Stimulated activated memory B cell treated with anti-CD40 and anti-IgM and Interleukin-4, amounts not matched to agents 10 μg/mL and 1 μg/mL and 100 μg/mL, for 72 hours (primary cell): Measurements from ENCODE around the gene GGTA1.
A peak's percentile ranks its signal among the peaks of the same experiment; 100 is the strongest.
"Not testable (repeated sequence)": the region's sequence is repeated elsewhere in the genome, so short reads cannot be mapped to it uniquely, and the experiment has no call there.

ENCODE experiments used
- ATAC-seq: fragments of 150-1000 bp; cut with Tn5 transposase; 2 replicates; pipeline ENCODE4 v1.10.0; 2021
- H3K27ac Mint-ChIP-seq: one replicate; pipeline ENCODE4 v1.8.0; 2022; ENCODE audit warnings: mild to moderate bottlenecking, mixed read lengths
- H3K27me3 Mint-ChIP-seq: one replicate; pipeline ENCODE4 v1.8.0; 2022; ENCODE audit warnings: mixed read lengths
- H3K36me3 Mint-ChIP-seq: one replicate; pipeline ENCODE4 v1.8.0; 2022; ENCODE audit warnings: mixed read lengths
- H3K4me1 Mint-ChIP-seq: one replicate; pipeline ENCODE4 v1.8.0; 2022; ENCODE audit warnings: mixed read lengths
- H3K4me3 Mint-ChIP-seq: one replicate; pipeline ENCODE4 v1.8.0; 2022; ENCODE audit warnings: mild to moderate bottlenecking, moderate library complexity, mixed read lengths
- H3K9me3 Mint-ChIP-seq: one replicate; pipeline ENCODE4 v1.8.0; 2022; ENCODE audit warnings: mixed read lengths

Gene GGTA1

DNA sequence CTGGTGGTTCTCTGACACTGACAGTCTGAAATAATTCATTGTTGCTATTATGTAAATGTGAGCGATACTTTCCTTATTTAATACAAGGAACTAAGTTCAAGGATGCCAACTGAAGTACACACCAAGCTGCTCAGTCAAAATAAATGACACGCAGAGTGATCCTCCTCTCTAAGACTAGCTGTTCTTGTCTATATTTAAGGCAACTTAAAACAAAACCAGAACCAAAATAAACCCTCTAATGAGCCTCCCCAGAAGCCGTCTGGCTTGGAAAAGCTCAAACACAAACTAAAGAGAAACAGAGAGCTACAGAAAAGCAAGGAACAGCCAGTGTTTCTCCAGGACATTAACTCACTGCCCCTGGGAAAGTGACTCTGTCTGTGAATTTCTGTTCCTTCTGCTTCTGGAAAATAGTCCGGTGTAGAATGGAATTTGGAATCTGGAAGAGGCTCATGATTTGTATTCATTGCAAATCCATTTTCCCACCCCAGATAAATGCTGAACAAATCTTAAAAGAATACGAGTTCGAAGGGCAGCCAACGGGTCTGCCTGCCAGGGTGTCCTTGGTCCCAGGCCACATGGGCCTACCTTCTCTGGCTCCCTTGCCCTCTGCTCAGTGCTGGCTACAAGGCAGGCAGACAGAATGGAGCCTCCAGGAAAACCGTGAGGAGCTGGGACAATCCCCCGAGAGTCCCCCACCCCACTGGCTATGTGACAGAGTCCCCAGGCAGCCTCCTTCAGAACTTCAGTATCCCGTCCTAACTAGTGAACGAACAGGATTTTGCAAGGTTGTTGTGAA is 14.8 kb downstream of the GGTA1 start:
- H3K27ac Mint-ChIP-seq: peak overlapping the region; percentile 31
- no peak for ATAC-seq
- H3K4me1 Mint-ChIP-seq: peaks cover 27% of the 10 kb centered on the region

DNA sequence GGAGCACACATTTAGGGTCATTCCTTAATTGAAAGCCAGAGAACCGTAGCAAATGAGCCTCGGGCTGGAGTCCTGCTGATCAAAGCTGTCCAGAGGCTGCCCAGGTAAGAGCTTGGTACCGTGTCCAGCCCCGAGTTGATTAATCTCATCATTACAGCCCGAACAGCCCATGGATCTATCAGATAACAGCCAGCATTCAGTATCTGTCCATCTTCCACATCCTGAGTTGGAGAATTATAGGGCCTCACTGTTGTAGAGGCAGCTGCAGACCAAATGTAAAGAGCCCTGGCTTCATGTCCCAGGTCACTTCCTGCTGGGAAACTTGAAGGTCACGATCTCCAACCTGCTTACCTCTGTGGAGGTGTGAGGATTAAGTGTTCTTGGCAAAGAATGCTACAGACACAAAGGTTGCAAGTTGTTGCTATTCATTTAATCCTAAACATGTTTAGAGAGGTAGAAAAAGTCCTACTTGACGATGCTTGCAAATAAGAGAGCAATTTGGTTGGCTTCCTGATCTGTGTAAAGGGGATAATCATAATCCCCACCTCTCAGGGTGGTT is 16.1 kb downstream of the GGTA1 start:
- ATAC-seq: no peak
- H3K4me1 Mint-ChIP-seq: peaks cover 27% of the 10 kb centered on the region
- no peaks in the 10 kb centered on the region for H3K27me3 Mint-ChIP-seq
- H3K27ac Mint-ChIP-seq: no peak overlapping the region
- no peaks in the 10 kb centered on the region for H3K9me3 Mint-ChIP-seq
- H3K4me3 Mint-ChIP-seq: no peak overlapping the region
- no peaks in the 10 kb centered on the region for H3K36me3 Mint-ChIP-seq

More for the DNA sequence above, 14.8 kb downstream of the GGTA1 start:
- Mint-ChIP-seq H3K36me3 (no peaks in the 10 kb centered on the region), H3K27me3 (no peaks in the 10 kb centered on the region), H3K4me3 (no peak overlapping the region), H3K9me3 (no peaks in the 10 kb centered on the region)

DNA sequence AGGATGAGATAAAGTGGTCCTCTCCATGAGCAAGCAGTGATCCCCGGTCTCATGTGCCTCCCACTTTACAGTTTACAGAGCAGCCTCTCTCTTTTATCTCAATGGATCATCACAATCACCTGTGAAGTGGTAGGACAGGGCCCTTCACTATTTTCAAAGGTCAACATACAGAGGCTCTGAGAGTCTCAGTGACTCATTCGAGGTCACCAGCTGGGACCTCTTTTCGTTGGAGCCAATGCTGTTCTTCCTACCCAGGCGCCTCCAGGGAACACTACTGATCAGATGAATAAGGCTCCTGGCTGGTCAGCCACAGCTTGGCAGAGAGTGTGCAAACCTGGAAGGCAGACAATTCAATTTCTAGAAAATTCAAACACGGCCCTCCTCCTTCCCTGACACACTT is 16.6 kb downstream of the GGTA1 start:
- no peak for ATAC-seq
- Mint-ChIP-seq H3K4me1 (peaks cover 27% of the 10 kb centered on the region), H3K27ac (no peak overlapping the region), H3K27me3 (no peaks in the 10 kb centered on the region), H3K36me3 (no peaks in the 10 kb centered on the region), H3K4me3 (no peak overlapping the region), H3K9me3 (no peaks in the 10 kb centered on the region)

DNA sequence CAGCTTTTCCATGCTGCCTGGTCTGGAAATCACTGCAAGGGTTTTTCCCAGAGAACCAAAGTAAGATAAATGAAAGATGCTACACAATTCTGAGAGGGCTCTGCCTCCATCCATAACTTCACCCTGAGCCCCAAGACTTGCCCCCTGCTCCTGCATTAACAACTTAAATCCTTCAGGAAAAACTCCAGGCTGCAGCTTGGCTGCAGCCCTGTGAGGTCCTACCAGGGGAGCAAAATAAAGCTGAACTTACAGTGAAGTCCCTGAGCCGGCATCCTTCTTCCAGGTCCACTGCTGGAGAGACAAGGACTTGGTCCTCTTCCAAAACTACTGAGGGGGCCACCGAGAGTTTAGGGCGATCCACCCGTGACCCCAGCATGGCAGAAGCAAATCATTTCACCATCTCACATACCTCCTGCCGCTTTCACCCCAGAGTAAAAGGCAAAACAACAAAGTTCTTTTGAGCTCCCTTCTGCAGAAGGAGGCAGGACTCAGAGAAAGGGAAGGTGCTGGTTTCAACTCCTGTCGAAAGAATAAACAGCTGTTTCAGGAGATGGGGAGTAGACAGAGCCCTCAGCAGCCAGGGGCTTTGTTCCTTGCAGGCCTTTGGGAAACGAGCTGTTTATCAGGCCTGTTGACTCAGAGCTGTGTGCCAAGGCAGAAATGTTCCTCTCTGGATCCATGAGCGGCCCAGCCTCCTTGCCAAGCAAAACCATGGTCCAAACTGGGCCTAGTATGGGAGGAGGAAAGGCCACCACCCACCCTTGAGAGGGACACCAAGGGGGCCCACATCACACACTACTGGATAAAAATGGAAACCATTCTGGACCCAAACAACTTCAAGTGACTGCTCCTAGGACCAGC is 20.6 kb downstream of the GGTA1 start:
- H3K4me1 Mint-ChIP-seq: no peaks in the 10 kb centered on the region
- no peak overlapping the region for H3K4me3 Mint-ChIP-seq
- no peaks in the 10 kb centered on the region for H3K36me3 Mint-ChIP-seq
- H3K9me3 Mint-ChIP-seq: no peaks in the 10 kb centered on the region
- H3K27me3 Mint-ChIP-seq: peaks cover 7% of the 10 kb centered on the region
- ATAC-seq: no peak
- H3K27ac Mint-ChIP-seq: no peak overlapping the region

DNA sequence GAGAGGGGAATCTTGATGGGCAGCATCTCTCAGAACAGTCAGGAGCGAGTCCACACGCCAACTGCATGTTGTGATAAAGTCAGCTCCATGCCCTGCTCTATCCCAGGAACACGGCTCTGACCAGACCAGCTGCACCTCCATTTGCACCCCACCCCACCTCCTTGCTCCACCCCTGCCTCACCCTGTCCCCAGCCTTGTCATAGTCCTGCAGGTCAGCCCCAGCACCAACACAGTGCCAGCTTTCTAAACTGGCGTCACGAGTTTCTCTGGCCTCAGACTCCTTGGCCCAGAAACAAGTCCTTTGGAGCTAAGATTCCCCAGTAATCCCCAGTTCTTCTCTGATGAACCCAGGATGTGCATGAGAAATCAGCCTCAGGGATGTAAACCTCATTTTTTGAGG is 23.5 kb downstream of the GGTA1 start:
- ATAC-seq: peak; percentile 34
- Mint-ChIP-seq H3K9me3 (no peaks in the 10 kb centered on the region), H3K27ac (no peak overlapping the region), H3K4me3 (no peak overlapping the region), H3K27me3 (peaks cover 7% of the 10 kb centered on the region), H3K36me3 (no peaks in the 10 kb centered on the region), H3K4me1 (no peaks in the 10 kb centered on the region)

DNA sequence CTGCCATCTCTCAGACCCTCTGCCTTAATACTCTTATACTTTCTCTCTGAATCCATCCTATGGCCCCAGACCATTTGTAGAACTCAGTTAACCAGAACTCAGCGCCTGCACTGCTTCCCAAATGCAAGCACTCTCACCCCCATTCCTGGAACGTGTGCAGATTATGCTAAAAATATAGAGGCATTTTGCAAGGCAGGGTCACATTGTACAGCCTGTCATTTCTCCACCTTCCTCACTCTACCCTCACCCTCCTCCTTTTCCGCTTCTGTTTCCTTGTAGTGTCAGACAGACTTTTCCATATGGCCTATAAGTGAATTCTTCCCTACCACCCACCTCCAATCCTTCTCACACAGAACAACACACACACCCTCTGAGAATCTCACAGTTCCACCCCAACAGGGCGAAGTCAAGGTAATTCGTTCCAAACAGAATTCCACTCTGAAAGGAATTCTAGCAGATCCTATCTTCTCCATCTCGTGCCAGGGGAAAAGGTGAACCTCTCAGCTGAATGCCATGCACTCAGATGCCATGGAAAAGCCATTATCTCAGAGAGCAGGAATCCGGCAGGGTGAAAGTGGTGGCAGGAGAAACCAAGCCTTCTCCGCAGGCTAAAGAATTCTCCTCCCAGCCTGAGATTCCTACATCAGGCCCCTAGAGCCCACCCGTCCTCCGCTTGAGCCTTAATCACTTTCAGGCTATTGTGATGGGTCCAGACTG is 25.3 kb downstream of the GGTA1 start:
- H3K4me1 Mint-ChIP-seq: no peaks in the 10 kb centered on the region
- peaks cover 18% of the 10 kb centered on the region for H3K27me3 Mint-ChIP-seq
- H3K9me3 Mint-ChIP-seq: no peaks in the 10 kb centered on the region
- no peak overlapping the region for H3K27ac Mint-ChIP-seq
- H3K36me3 Mint-ChIP-seq: no peaks in the 10 kb centered on the region
- no peak for ATAC-seq
- no peak overlapping the region for H3K4me3 Mint-ChIP-seq

DNA sequence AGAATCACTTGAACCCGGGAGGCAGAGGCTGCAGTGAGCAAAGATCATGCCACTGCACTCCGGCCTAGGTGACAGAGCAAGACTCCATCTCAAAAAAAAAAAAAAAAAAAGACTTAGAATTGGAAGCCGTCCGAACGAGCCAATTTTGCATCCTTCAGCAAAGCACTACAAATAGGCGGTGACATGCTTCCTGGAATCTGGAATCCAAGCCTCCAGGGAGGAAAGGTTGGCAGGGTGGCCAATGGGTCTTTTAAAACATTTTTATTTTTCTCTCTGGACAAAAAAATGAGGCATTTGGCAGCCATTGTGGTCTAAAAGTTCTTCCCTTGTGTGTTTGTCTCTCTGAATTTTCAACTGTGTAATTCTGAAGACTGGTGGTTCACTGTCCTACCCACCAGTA is 26.4 kb downstream of the GGTA1 start:
- Mint-ChIP-seq H3K27me3 (peaks cover 29% of the 10 kb centered on the region), H3K4me3 (no peak overlapping the region), H3K9me3 (no peaks in the 10 kb centered on the region), H3K4me1 (no peaks in the 10 kb centered on the region), H3K27ac (no peak overlapping the region), H3K36me3 (no peaks in the 10 kb centered on the region)
- no peak for ATAC-seq

DNA sequence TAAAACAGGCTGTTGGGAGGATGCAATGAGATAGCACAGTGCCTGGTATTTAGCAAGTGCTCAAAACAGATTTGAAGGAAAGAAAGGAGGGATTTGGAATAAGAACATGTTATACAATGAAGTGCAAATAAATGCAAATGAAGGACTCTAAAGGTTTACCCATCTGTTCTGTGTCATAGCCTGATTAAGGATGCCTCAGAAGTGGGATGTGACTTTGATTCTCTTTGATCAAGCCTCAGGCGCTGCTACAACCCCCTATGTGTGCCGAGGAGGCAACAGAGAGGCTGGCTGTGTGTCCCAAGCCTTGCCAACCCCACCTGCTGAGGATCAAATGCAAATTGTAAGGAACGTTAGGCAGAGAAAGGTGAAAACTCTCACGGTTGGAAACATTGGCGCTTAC is 27.2 kb downstream of the GGTA1 start:
- no peak overlapping the region for H3K27ac Mint-ChIP-seq
- no peak for ATAC-seq
- no peaks in the 10 kb centered on the region for H3K9me3 Mint-ChIP-seq
- H3K27me3 Mint-ChIP-seq: peaks cover 30% of the 10 kb centered on the region
- H3K4me3 Mint-ChIP-seq: no peak overlapping the region
- no peaks in the 10 kb centered on the region for H3K4me1 Mint-ChIP-seq
- no peaks in the 10 kb centered on the region for H3K36me3 Mint-ChIP-seq

DNA sequence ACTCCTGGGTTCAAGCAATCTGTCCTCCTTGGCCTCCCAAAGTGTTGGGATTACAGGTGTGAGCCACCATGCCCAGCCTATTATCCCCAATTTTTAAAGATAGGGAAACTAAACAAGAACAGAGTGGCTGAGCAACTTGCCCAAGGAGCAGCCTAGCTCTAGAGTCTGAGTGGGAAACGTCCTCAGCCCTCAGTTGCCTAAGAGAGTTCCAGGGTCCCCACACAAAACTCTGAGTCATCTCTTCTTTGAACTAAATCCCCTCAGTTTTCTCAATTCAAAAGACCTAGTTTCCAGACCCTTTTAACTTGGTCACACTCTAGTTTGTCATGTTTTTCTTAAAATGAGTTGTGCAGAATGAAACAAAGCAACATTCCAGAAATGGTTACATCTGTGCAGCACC is 33.5 kb downstream of the GGTA1 start:
- Mint-ChIP-seq H3K27me3 (peaks cover 23% of the 10 kb centered on the region), H3K36me3 (no peaks in the 10 kb centered on the region), H3K27ac (no peak overlapping the region), H3K9me3 (no peaks in the 10 kb centered on the region), H3K4me3 (no peak overlapping the region), H3K4me1 (no peaks in the 10 kb centered on the region)
- ATAC-seq: no peak

DNA sequence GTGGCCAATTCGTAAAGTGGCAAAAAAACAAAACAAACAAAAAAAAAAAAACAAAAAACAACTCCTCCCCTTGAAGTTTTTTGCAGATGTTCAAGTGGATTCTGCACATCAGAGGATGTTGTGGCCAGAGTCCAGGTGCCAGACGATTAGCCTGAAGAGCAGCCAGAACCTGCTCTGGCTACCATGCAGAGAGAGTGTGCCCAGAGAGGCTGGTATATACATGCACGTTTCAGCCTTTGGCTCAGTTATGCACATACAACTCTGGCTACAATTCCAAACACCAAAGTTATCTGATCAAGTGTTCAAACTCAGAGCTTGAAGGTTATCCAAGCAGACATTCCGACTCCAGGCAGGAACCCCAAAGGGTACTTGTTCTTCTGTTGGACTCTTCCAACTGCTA is 34.7 kb downstream of the GGTA1 start:
- Mint-ChIP-seq H3K27me3 (peaks cover 22% of the 10 kb centered on the region), H3K4me1 (no peaks in the 10 kb centered on the region), H3K4me3 (no peak overlapping the region), H3K27ac (no peak overlapping the region), H3K36me3 (no peaks in the 10 kb centered on the region), H3K9me3 (no peaks in the 10 kb centered on the region)
- no peak for ATAC-seq

DNA sequence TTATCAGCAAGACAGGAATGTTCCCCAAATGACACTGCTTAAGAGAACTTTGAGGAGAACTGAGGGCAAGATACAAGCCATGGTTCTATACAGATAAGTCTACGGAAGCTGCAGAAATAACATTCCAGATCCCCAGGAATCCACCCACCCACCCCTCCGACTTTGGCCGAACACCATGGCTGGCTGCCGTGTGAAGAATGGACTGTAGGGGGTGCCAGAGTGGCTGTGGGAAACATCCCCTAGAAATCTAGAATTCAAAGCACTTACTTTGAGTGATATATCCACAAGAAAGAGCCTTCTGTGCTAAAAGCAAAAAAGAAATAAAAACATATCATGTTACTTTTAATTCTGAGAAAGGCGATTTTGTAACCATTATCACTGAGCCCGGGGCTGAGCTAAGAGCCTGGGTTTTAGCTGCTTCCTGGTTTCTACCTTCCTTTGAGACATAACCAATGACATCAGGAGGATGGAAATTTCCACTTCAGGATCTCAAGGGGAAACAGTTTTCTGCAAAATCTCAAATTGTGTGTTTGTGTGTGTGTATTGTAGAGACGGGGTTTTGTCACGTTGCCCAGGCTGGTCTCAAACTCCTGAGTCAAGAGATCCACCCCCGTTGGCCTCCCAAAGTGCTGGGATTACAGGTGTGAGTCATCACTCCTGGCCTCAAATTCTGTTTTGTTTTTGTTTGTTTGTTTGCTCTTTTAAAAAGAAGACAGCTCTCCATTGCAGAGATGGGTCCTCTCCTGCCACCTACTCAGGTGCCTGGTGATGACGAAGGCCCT is 36.4 kb downstream of the GGTA1 start:
- no peaks in the 10 kb centered on the region for H3K4me1 Mint-ChIP-seq
- H3K27ac Mint-ChIP-seq: no peak overlapping the region
- peaks cover 22% of the 10 kb centered on the region for H3K27me3 Mint-ChIP-seq
- no peaks in the 10 kb centered on the region for H3K36me3 Mint-ChIP-seq
- no peaks in the 10 kb centered on the region for H3K9me3 Mint-ChIP-seq
- ATAC-seq: no peak
- H3K4me3 Mint-ChIP-seq: no peak overlapping the region

DNA sequence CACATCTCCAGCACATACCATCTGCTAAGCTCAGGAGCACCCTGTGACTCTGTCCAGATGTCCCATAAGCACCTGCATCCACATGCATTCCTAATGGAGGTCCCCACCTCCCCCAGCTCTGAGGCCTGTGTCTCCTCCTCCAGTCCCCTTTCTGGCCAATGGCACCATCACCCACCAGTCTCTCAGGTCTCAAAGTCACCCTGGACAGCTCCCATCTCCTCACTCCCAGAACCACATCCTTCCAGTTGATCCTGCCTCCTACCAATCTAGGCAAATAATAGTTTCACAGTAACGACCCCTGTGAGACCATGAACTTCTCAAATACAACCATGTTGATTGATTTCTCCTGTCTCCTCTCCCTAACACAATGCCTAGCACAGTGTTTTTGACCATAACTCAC is 40.1 kb downstream of the GGTA1 start:
- no peak for ATAC-seq
- Mint-ChIP-seq H3K9me3 (no peaks in the 10 kb centered on the region), H3K27me3 (peaks cover 38% of the 10 kb centered on the region), H3K36me3 (no peaks in the 10 kb centered on the region), H3K4me3 (no peak overlapping the region), H3K4me1 (no peaks in the 10 kb centered on the region), H3K27ac (no peak overlapping the region)

DNA sequence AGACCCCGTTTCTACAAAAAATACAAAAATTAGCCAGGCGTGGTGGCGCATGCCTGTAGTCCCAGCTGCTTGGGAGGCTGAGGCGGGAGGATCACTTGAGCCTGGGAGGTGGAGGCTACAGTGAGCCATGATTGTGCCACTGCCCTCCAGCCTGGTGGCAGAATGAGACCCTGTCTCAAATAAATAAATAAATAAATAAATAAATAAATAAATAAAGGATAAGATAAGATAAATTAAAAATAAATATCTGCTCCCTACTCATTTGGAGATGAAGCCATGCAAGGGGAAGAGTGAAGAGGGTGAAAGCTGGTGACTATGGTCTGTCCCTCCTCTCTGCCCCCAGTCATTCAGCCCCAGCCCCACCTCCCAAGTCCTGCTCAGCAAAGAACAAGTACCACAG is 41.2 kb downstream of the GGTA1 start:
- H3K9me3 Mint-ChIP-seq, H3K4me3 Mint-ChIP-seq, H3K27ac Mint-ChIP-seq, H3K4me1 Mint-ChIP-seq, H3K36me3 Mint-ChIP-seq, ATAC-seq: not testable (repeated sequence)
- H3K27me3 Mint-ChIP-seq: peaks cover 45% of the 10 kb centered on the region

DNA sequence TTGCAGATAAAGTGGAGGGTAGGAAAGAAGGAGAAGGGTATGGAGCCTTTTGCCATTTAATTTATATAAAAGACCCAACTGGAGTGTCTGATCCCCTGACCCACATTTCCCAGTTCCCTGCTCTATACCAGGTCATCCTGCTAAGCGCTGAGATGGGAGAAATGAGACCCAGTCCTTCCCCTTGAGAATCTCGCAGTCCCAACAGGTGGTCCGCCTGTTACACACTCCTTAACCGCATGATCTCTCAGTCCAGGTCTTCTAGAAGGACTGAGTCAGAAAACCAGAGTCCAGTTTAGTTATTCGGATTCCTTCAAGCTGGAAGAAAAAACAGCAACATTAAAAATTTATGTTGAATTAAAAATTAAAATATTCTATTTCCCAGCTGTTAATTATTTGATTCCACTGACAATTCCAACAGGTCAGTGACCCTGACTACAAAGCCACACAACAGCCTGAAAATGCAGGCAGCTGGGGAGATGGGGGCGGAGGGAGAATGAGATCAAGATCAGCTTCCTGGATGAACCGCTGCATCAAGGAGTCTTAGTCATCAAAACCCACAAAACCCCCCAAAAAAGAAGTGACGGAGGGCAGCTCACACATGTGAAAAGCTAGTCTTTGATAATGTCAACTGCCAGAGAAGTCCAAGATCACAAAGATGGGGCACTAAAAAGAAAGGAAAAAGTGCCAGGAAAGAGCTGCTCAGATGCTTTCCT is 44.0 kb downstream of the GGTA1 start:
- Mint-ChIP-seq H3K27me3 (peaks cover 45% of the 10 kb centered on the region), H3K9me3 (no peaks in the 10 kb centered on the region), H3K27ac (no peak overlapping the region), H3K4me1 (no peaks in the 10 kb centered on the region), H3K4me3 (no peak overlapping the region), H3K36me3 (no peaks in the 10 kb centered on the region)
- no peak for ATAC-seq
